ENCODE data around the gene SPATA31D4.

GRCh38 chr9:81906671-81907070 lies 21.6 kb upstream of the SPATA31D4 start:
- TF ChIP-seq ZNF274 (IDR thresholded peaks at IDR 0.05; ENCODE audit: low read depth, low read length) (no peak), SUZ12 (IDR thresholded peaks at IDR 0.05; ENCODE audit: extremely low read depth, insufficient read depth, insufficient read length) (no peak), YY1 (IDR thresholded peaks at IDR 0.05; ENCODE audit: insufficient read depth, insufficient read length) (no peak)

All from NT2/D1 (cell line).